Activated CD4-positive, alpha-beta T cell treated with anti-CD3 and anti-CD28 coated beads, Interleukin-2, amount 50 U/mL, for 16 hours (primary cell): Measurements from ENCODE around the gene BCAR3.

Source experiments
- DNase-seq: peaks from one replicate; pipeline ENCODE4 v3.0.0-alpha.2; 2020

Gene BCAR3

GRCh38 chr1:93531193-93531592 is 150.4 kb downstream of the BCAR3 start:
- no peak for DNase-seq

- no peak for DNase-seq
These were observed 153.2 kb downstream of the BCAR3 start for GRCh38 chr1:93528412-93528811.

GRCh38 chr1:93526431-93526830 is 155.2 kb downstream of the BCAR3 start:
- DNase-seq: no peak

GRCh38 chr1:93525431-93525830 is 156.2 kb downstream of the BCAR3 start:
- no peak for DNase-seq

GRCh38 chr1:93522721-93523120 is 158.9 kb downstream of the BCAR3 start:
- DNase-seq: no peak

- DNase-seq: no peak
These were observed 160.0 kb downstream of the BCAR3 start for GRCh38 chr1:93521618-93522017.

- no peak for DNase-seq
These were observed 162.3 kb downstream of the BCAR3 start for GRCh38 chr1:93519199-93519829.

GRCh38 chr1:93518516-93518915 is 163.1 kb downstream of the BCAR3 start:
- no peak for DNase-seq

GRCh38 chr1:93516164-93516563 is 165.5 kb downstream of the BCAR3 start:
- peak; percentile 10 for DNase-seq
